Measurements from ENCODE around the gene RNF123. TPM values are rescaled to one million over a fixed set of nuclear protein-coding genes. Genes with fewer than 3 reads are reported as not detected.

The RNF123 gene
- total RNA-seq, 4 donors from 2014 or later: 23.6 to 88.3 (median 33.9) TPM

DNA sequence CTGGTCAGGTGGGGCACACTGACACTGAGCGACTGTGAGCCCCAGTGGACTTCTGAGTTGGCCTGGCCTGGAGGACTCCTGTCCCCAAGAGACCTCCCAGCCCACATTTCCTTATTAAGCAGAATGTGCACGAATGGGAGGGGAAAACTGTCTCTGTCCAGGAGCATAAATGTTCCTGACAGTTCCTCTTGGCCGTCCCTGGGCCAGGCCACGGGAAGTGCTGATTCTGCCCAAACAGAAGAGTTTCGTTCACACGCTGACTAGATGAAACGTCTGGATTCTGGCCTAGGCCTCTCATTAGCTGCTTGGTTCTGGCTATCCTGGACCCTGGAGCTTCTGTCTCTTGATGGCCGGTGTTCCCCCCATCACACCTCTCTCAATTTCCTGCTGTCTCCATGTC is 44.7 kb upstream of the RNF123 start:
- no peaks in the 10 kb centered on the region for H3K27me3 ChIP-seq
- H3K36me3 ChIP-seq: no peaks in the 10 kb centered on the region
- no peak overlapping the region for H3K4me3 ChIP-seq
- H3K9me3 ChIP-seq: no peaks in the 10 kb centered on the region
- 77% methylated on average over 8 of the region's 8 CpGs for WGBS
- DNase-seq (ENCODE audit: low spot score in 2 of 2): no peak
- no peaks in the 10 kb centered on the region for H3K4me1 ChIP-seq
- no peak overlapping the region for H3K27ac ChIP-seq
- TF ChIP-seq EP300 (IDR thresholded peaks at IDR 0.05): no peak
- TF ChIP-seq, protein P1, sequence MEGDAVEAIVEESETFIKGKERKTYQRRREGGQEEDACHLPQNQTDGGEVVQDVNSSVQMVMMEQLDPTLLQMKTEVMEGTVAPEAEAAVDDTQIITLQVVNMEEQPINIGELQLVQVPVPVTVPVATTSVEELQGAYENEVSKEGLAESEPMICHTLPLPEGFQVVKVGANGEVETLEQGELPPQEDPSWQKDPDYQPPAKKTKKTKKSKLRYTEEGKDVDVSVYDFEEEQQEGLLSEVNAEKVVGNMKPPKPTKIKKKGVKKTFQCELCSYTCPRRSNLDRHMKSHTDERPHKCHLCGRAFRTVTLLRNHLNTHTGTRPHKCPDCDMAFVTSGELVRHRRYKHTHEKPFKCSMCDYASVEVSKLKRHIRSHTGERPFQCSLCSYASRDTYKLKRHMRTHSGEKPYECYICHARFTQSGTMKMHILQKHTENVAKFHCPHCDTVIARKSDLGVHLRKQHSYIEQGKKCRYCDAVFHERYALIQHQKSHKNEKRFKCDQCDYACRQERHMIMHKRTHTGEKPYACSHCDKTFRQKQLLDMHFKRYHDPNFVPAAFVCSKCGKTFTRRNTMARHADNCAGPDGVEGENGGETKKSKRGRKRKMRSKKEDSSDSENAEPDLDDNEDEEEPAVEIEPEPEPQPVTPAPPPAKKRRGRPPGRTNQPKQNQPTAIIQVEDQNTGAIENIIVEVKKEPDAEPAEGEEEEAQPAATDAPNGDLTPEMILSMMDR (IDR thresholded peaks at IDR 0.05): no peak
- no peak for TF ChIP-seq POLR2A (IDR thresholded peaks at IDR 0.05)
- no peak for TF ChIP-seq POLR2AphosphoS5 (IDR thresholded peaks at IDR 0.05)

DNA sequence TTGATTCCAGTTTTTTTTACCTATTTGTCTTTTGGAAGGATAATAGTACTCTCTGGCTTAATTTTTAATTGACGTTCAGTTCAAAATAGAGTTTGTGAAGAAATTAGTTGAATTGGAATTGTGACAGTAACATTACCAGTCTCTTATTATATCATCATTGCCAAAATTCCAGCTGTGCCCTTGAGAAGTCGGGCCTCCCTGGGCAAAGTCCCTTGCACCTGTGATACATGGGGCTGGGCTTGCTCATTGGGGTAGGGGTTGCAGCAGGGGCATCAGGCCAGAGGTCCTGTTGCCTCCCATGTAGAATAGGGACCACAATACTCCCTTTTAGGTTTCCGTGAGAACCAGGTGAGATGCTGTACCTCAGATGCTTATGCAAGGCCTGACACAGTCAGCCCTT is 43.1 kb upstream of the RNF123 start:
- WGBS: 73% methylated on average over 3 of the region's 3 CpGs
- TF ChIP-seq EP300 (IDR thresholded peaks at IDR 0.05) (no peak), POLR2AphosphoS5 (IDR thresholded peaks at IDR 0.05) (no peak), POLR2A (IDR thresholded peaks at IDR 0.05) (no peak)
- TF ChIP-seq, protein P1 (IDR thresholded peaks at IDR 0.05): no peak
- Histone ChIP-seq H3K9me3 (no peaks in the 10 kb centered on the region), H3K36me3 (no peaks in the 10 kb centered on the region), H3K4me3 (no peak overlapping the region), H3K4me1 (no peaks in the 10 kb centered on the region), H3K27me3 (no peaks in the 10 kb centered on the region), H3K27ac (no peak overlapping the region)
- no peak for DNase-seq (ENCODE audit: low spot score in 2 of 2)

DNA sequence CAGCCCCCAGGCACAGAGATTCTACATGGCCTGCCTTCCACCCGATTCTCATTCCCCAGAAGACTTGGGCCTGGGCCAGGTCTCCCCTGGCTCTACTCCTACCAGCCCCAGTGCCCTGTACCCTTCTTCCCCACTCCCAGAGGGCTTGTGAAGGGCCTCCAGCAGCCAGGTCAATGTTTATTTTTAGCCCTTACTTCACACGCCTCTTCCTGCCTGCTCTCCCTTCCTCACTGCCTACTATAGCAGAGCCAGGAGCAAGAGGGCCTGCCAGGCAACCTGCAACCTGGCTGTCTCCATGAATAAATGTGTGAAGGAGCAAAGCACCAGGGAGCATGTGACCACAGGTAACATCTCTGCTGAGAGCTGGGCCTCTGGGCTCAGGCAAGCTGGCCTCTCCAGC is 41.6 kb upstream of the RNF123 start:
- no peaks in the 10 kb centered on the region for H3K36me3 ChIP-seq
- 49% methylated on average over 2 of the region's 2 CpGs for WGBS
- H3K27me3 ChIP-seq: no peaks in the 10 kb centered on the region
- no peak for DNase-seq (ENCODE audit: low spot score in 2 of 2)
- no peaks in the 10 kb centered on the region for H3K4me1 ChIP-seq
- H3K27ac ChIP-seq: no peak overlapping the region
- TF ChIP-seq EP300 (IDR thresholded peaks at IDR 0.05) (no peak), POLR2A (IDR thresholded peaks at IDR 0.05) (no peak), POLR2AphosphoS5 (IDR thresholded peaks at IDR 0.05) (no peak)
- TF ChIP-seq, protein P1 (IDR thresholded peaks at IDR 0.05): no peak
- H3K9me3 ChIP-seq: no peaks in the 10 kb centered on the region
- H3K4me3 ChIP-seq: no peak overlapping the region

DNA sequence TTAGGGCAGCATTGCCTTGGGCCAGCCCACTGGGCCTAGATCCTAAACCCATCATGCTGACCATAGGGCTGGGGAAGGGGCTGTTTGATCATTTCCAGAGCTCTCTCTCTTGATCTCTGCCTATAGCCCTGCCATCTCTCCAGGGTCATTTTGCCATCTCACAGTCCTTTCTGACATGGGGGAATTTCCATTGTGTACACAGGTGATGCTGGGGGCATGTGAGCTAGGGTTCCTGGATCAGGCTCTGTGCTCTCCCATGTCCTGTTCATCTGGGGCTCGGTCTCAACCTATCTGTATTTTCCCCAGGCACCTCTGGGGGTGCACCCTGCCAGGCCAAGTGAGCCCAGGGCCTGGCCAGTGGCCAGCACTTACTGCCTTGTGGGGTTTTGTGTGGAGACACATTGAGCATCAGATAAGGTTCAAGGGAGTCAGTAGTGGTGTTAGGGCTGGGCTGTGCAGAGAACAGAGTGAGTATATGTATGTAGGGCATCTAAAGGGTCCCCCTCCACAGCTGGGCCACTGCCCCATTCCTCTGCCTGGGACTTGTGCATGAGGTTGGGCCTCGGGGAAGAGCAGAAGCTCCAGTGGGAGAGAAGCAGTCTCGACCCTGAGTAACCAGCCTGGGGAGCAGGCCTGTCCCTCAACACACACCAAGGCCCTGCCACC is 40.9 kb upstream of the RNF123 start:
- Histone ChIP-seq H3K36me3 (no peaks in the 10 kb centered on the region), H3K4me3 (no peak overlapping the region), H3K27ac (no peak overlapping the region), H3K4me1 (no peaks in the 10 kb centered on the region), H3K27me3 (no peaks in the 10 kb centered on the region), H3K9me3 (no peaks in the 10 kb centered on the region)
- TF ChIP-seq POLR2A (IDR thresholded peaks at IDR 0.05): no peak
- TF ChIP-seq, protein P1 (IDR thresholded peaks at IDR 0.05): no peak
- TF ChIP-seq POLR2AphosphoS5 (IDR thresholded peaks at IDR 0.05): no peak
- no peak for TF ChIP-seq EP300 (IDR thresholded peaks at IDR 0.05)
- 78% methylated on average over 2 of the region's 3 CpGs for WGBS
- no peak for DNase-seq (ENCODE audit: low spot score in 2 of 2)

DNA sequence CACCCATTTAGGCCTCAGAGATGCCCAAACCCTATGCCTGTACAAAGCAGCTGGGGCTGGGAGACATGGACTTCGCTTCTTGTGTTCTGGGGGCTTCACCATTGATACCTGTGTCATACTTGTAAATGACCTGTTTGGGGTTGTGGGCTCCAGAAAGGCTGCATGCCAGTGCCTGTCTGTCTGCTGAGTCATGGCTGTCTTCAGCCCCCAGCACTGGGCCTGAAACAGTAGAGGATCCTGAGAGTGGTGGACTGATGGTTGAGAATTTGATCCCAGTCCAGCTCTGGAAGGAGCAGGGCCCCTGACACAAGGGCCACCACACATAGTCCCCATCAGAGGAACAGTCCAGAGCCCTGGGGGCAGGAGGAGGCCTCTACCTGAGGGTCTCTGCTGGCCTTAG is 39.8 kb upstream of the RNF123 start:
- DNase-seq (ENCODE audit: low spot score in 2 of 2): no peak
- TF ChIP-seq, protein P1 (IDR thresholded peaks at IDR 0.05): no peak
- TF ChIP-seq POLR2AphosphoS5 (IDR thresholded peaks at IDR 0.05) (no peak), EP300 (IDR thresholded peaks at IDR 0.05) (no peak)

More for the DNA sequence above, 39.8 kb upstream of the RNF123 start:
- H3K36me3 ChIP-seq: no peaks in the 10 kb centered on the region
- WGBS: no CpG with 5 or more reads among the region's 1 CpG
- H3K27ac ChIP-seq: no peak overlapping the region
- H3K27me3 ChIP-seq: no peaks in the 10 kb centered on the region
- H3K4me1 ChIP-seq: no peaks in the 10 kb centered on the region
- no peak overlapping the region for H3K4me3 ChIP-seq
- no peaks in the 10 kb centered on the region for H3K9me3 ChIP-seq
